GM12864 (cell line): ENCODE results near the gene ASB8.
A peak's percentile ranks its signal among the peaks of the same experiment; 100 is the strongest.
"Not testable (repeated sequence)": the region's sequence is repeated elsewhere in the genome, so short reads cannot be mapped to it uniquely, and the experiment has no call there.

Experiments used
- DNase-seq: peaks from one replicate; pipeline ENCODE4 v3.0.0-alpha.2; 2011; ENCODE audit warnings: low read depth
- H3K4me3 ChIP-seq: 2 replicates; pipeline ENCODE4 v1.5.1; 2011; ENCODE audit warnings: mild to moderate bottlenecking, low read depth, low read length, control low read depth
- CTCF ChIP-seq: IDR thresholded peaks from 2 replicates; pipeline ENCODE4 v1.5.1; 2011; ENCODE audit warnings: low read depth, mild to moderate bottlenecking, moderate library complexity, low read length, control low read depth, inconsistent platforms; ENCODE audit errors: missing control alignments

ASB8 gene

GRCh38 chr12:48119078-48119833, 38.1 kb downstream of the ASB8 start, which contains the start of gene PFKM:
Gene PFKM (plus strand): TSS chr12:48119364. CDS start chr12:48122775, 3,411 bp downstream.
- H3K4me3 ChIP-seq, result peak within 1 kb of the TSS; percentile 86
- no peak for TF ChIP-seq CTCF
- DNase-seq, result peak; percentile 86

- peak overlapping the region; percentile 86; the same call in 1 of the 2 replicates for H3K4me3 ChIP-seq
- DNase-seq, result no peak
- no peak for TF ChIP-seq CTCF
These were observed 38.9 kb downstream of the ASB8 start for GRCh38 chr12:48118284-48118871.

- no peak overlapping the region for H3K4me3 ChIP-seq
- no peak for DNase-seq
- no peak for TF ChIP-seq CTCF
These were observed 41.4 kb downstream of the ASB8 start for GRCh38 chr12:48115957-48116356.

GRCh38 chr12:48111312-48111693, 46.0 kb downstream of the ASB8 start:
- H3K4me3 ChIP-seq, DNase-seq: not testable (repeated sequence)

GRCh38 chr12:48110691-48111311, 46.5 kb downstream of the ASB8 start:
- DNase-seq, result no peak
- no peak for TF ChIP-seq CTCF
- no peak overlapping the region for H3K4me3 ChIP-seq

- H3K4me3 ChIP-seq, result no peak overlapping the region
- DNase-seq, result no peak
- TF ChIP-seq CTCF, result no peak
These were observed 47.9 kb downstream of the ASB8 start for GRCh38 chr12:48109424-48109823.
